ENCODE data around the gene VDAC1. TPM values are rescaled to one million over a fixed set of nuclear protein-coding genes. Genes with fewer than 3 reads are reported as not detected.

The VDAC1 gene, protein sequence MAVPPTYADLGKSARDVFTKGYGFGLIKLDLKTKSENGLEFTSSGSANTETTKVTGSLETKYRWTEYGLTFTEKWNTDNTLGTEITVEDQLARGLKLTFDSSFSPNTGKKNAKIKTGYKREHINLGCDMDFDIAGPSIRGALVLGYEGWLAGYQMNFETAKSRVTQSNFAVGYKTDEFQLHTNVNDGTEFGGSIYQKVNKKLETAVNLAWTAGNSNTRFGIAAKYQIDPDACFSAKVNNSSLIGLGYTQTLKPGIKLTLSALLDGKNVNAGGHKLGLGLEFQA
- 453 and 529 TPM in 2 replicates for total RNA-seq

GRCh38 chr5:134004626-134005416 is at the start of gene VDAC1:
Gene VDAC1 (minus strand): TSS chr5:134004975. CDS start chr5:133993012, 11,963 bp downstream.

GRCh38 chr5:133968204-133968980 is 36.4 kb downstream of the VDAC1 start, which contains the start of gene C5orf15:
Gene C5orf15 (minus strand): TSS chr5:133968625. CDS start chr5:133968584, 41 bp downstream.

Other genes starting within 250 kb of the VDAC1 start
- 29.6 and 40.3 TPM in 2 replicates for gene C5orf15, start 36.4 kb downstream of the VDAC1 start, total RNA-seq
- 0.15 and 0.65 TPM in 2 replicates for gene TCF7, start 109.7 kb upstream of the VDAC1 start, total RNA-seq
- gene SKP1, start 172.0 kb upstream of the VDAC1 start, total RNA-seq, result 142 and 259 TPM in 2 replicates
- gene PPP2CA, start 221.1 kb upstream of the VDAC1 start, total RNA-seq, result 79.9 and 161 TPM in 2 replicates

All from epithelial cell of umbilical artery (primary cell).